GM19025 (cell line): ENCODE measurements around the gene SLC25A45.
"Not testable (repeated sequence)": the region's sequence is repeated elsewhere in the genome, so short reads cannot be mapped to it uniquely, and the experiment has no call there.

Source experiments
- ATAC-seq: cut with Tn5 transposase; IDR thresholded peaks from one replicate; pipeline ENCODE4 v1.9.1; 2021; ENCODE audit warnings: mild to moderate bottlenecking, low read depth, moderate library complexity; ENCODE audit not compliant: unreplicated experiment

Gene SLC25A45

DNA sequence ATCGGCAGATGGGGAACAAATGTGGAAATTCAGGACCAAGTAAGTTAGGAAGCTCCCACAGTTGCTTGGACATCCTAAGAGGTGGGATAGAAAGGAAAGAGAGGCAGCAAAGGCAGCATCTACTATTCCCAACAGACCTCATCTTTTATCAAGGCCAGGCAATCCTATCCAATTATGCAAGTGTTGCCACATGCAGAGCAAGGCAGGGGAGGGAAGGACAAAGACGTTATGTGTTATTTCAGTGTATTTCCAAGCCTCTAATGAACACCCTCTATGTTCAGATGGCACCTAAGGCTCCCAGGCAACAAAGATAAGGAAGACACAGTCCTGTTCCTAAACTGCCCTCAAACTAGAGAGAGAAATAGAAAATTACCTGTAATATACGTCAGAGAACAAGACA is 18.7 kb downstream of the SLC25A45 start:
- no peak for ATAC-seq

DNA sequence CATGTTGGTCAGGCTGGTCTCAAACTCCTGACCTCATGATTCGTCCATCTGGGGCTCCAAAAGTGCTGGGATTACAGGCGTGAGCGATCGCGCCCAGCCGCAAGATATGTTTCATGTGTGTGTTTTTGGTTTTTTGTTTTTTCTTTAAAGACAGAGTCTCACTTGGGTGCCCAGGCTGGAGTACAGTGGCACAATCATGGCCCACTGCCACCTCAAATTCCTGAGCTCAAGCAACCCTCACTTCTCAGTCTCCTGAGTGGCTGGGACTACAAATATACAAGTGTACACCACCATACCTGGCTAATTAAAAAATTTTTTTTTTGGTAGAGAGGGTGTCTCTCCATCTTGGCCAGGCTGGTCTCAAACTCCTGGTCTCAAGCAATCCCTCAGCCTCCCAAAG is 19.5 kb downstream of the SLC25A45 start:
- no peak for ATAC-seq

- ATAC-seq, result no peak
Measured at GRCh38 chr11:65362320-65362931, 20.0 kb downstream of the SLC25A45 start.

GRCh38 chr11:65357856-65358356 is 24.5 kb downstream of the SLC25A45 start:
- no peak for ATAC-seq

DNA sequence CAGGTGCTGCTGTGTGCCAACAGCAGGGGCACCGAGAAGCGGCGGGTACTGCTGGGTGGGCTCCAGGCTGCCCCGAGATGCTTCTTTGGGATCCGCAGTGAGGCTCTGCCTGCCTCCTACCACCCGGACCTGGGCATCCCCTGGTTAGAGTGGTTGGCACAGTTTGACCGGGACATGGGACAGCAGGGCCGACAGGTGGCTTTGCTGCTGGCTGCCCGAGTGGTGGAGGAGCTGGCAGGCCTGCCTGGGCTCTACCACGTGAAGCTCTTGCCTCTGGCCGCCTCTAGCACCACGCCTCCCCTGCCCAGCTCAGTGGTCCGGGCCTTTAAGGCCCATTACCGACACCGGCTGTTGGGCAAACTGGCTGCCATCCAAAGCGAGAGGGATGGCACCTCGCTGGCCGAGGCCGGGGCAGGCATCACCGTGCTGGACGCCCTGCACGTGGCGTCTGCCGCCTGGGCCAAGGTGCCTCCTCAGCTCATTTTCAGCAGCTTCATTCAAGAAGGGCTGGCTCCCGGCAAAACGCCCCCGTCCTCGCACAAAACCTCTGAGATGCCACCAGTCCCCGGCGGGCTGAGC is 26.0 kb downstream of the SLC25A45 start:
- no peak for ATAC-seq

DNA sequence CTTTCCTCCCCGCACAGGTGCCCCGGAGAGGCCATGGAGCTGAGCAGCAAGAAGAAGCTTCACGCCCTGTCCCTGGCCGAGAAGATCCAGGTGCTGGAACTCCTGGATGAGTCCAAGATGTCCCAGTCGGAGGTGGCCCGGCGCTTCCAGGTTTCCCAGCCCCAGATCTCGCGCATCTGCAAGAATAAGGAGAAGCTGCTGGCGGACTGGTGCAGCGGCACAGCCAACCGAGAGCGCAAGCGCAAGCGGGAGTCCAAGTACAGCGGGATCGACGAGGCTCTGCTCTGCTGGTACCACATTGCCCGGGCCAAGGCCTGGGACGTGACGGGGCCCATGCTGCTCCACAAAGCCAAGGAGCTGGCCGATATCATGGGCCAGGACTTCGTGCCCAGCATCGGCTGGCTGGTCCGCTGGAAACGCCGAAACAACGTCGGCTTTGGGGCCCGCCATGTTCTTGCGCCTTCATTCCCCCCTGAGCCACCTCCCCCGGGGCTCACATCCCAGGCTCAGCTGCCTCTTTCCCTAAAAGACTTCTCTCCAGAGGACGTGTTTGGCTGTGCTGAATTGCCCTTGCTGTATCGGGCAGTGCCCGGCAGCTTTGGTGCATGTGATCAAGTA is 26.6 kb downstream of the SLC25A45 start:
- no peak for ATAC-seq

GRCh38 chr11:65355013-65355775 is 27.3 kb downstream of the SLC25A45 start:
- peak; percentile 37 for ATAC-seq

- peak; percentile 89 for ATAC-seq
Measured at GRCh38 chr11:65354265-65355012, 28.0 kb downstream of the SLC25A45 start, which contains the start of gene TIGD3. TSS of gene TIGD3 (plus strand) at chr11:65354751. CDS start at chr11:65355809, 1,058 bp downstream.

GRCh38 chr11:65353900-65354264 is 28.6 kb downstream of the SLC25A45 start:
- no peak for ATAC-seq

GRCh38 chr11:65353376-65353775 is 29.1 kb downstream of the SLC25A45 start:
- ATAC-seq, result no peak

GRCh38 chr11:65352783-65353182 is 29.7 kb downstream of the SLC25A45 start:
- no peak for ATAC-seq

GRCh38 chr11:65351511-65351910 is 30.9 kb downstream of the SLC25A45 start:
- no peak for ATAC-seq

GRCh38 chr11:65341856-65342255 is 40.6 kb downstream of the SLC25A45 start:
- no peak for ATAC-seq

- ATAC-seq, result no peak
Measured at GRCh38 chr11:65340226-65340625, 42.2 kb downstream of the SLC25A45 start.

DNA sequence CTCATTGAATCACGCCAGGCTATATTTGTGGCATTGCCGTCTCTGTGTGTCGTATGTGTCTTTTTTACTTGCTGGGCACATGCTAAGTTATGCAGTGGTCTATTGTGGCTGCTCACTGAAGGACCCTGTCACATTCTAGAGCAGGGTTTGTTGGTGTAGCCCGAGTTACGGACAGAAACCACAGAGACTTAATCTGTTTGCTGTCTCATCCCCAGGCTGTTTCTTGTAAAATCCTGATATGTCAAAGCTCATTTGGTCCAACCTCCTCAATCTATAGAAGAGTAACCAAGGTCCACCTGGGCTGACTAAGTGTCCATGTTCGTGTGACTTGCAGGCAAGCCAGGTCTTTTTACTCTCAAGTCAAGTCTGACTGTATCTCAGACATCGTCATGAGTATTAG is 43.8 kb downstream of the SLC25A45 start:
- no peak for ATAC-seq

DNA sequence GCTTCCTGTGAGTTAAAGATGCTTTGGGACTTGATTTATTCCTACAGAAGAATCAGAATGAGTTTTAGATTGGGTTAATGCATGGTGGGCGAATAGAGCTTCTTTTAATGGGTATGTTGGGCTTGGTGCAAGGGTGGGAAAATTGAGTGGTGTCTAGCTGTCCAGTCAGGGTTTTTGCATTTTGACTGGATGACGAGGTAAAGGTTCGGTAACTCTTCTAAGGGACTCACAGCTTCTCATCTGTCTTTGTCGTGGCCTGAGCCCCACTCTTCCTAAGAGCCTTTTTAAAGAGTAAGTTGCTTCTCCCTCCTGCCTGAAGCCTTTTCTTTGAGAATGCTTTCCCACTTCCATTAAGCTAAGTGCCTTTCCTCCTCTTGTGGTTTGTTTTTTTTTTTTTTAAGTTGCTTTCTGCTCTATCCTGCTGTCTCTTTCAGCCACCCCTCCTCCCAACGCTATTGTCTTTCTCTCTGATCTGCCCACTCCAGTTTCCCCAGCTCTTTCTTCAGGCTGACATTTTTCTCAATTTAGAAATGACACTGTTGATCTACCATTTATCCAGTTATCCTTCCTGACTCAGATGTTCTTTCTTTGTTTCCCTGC is 47.6 kb downstream of the SLC25A45 start:
- ATAC-seq, result no peak

- ATAC-seq, result not testable (repeated sequence)
Measured at GRCh38 chr11:65332591-65332990, 49.9 kb downstream of the SLC25A45 start.

- ATAC-seq, result no peak
Measured at GRCh38 chr11:65330544-65330943, 51.9 kb downstream of the SLC25A45 start.

GRCh38 chr11:65329944-65330403 is 52.5 kb downstream of the SLC25A45 start:
- ATAC-seq, result no peak

GRCh38 chr11:65329478-65329877 is 53.0 kb downstream of the SLC25A45 start:
- no peak for ATAC-seq
